ENCODE measurements around the gene PIK3CG.
"Not testable (repeated sequence)": the region's sequence is repeated elsewhere in the genome, so short reads cannot be mapped to it uniquely, and the experiment has no call there.

The PIK3CG gene

DNA sequence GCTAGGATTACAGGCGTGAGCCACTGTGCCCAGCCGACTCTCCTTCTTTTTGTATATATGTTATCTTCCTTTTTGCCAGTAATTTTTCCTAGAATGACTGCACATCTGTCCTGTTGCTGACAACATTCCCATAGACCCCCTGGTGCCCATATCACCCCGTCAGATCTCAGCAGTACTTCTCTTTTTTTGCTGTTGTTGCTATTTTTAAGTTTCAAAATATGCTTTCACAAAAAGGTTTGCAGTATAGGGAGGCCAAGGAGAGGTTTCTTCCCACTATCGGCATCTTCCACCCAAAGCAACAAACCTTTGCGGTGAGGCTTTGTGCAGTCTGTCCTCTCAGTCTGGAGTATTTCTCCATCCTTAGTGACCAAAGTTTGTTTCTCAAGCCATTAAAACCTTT, 23.1 kb downstream of the PIK3CG start:
- DNase-seq = no peak

DNA sequence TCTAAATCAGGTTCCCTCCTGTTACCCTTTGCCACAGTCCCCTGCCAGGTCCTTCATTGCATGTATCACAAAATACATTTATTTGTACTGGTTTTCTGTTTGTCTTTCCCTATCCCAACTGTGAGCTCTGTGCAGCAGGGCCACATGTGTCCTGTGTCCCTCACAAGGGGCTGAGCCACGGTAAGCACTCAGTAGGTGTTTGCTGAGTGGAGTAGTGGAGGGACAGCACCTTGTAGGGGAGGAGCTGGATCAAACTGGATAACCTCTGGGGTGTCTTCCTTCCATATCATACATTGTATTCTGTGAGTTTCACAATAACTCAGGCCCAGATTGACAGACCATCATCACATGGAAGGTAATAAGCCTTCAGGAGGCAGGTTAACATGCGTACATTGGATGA, 25.9 kb downstream of the PIK3CG start:
- DNase-seq = no peak

DNA sequence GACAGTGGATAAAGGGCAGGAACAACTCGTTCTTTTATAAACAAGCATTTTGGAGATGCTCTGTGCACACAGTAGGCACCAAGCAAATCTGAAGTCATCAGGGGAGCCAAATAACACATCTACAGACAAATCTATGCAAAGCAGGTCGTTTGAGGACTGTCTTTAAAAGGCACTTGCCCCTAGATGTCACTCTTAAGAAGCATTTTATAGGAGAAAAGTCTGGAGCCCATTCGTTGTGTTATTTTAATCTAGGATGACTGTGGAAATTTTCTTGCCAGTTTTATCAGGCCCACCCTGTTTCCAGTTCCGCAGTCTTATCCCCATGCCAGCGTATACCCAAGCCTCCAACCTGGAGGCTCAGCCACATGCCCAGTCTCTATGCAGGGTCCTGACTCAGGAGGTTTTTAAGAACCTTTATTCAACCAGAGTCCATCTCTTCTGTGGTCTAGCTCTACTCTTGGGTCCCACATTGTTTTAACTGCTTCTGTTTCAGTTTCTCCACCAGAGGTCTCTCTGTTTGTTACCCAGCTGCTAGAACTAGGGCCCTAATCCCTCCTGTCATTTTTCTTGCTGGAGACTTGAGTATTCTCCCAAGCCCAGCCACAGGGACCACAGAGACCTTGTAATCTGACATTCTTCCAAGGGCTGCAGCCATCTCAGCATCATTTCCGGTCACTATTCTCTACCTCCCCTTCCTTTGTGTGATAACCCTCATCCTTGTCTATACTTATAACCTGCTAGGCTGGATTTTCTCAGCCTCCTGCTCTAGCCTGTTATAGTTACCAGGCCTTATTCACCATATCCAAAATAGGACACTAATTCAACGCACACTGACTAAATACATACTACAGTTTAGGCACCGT, 26.7 kb downstream of the PIK3CG start:
- DNase-seq = no peak

DNA sequence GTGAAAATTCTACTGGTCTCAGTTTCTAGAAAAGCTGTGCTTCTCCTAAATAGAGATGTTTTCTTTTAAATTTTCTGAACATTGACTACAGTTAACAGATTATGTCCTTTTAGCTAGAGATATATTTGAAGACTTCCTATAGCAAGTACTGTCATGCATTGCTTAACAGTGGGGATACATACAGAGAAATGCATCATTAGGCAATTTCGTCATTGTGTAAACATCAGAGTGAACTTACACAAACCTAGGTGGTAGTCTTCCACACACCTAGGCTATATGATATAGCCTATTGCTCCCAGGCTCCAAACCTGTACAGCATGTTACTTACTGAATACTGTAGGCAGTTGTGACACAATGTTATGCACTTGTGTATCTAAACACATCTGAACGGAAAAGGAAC, 28.5 kb downstream of the PIK3CG start:
- no peak for DNase-seq

DNA sequence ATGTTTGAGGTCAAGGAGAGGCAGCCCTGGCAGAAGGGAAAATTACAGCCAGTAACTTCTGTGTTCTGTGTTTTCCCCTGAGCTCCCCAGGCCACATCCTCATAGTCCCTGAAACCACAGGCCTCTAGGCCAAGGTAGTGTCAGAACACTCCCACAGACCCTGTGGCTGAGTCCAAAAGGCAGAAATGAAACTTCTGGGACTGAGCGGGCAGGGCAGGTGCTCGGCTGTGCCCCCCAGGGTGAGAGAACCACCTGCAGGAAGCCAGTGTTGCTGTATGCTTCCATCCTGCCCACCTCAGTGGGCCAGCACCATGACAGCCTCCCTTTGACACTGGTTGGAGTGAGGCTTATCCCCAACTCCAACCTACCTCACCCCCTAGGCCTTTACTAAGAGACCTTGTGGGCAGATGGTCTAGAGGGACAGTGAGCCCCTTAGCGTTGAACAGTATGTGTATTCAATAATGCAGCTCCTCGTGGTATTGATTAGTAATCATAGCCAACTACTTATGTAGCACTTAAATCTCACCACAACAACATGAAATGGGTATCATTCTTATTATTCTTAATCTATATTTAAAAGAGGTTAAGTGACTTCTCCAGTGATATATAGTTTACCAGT, 30.3 kb downstream of the PIK3CG start:
- DNase-seq = no peak

DNA sequence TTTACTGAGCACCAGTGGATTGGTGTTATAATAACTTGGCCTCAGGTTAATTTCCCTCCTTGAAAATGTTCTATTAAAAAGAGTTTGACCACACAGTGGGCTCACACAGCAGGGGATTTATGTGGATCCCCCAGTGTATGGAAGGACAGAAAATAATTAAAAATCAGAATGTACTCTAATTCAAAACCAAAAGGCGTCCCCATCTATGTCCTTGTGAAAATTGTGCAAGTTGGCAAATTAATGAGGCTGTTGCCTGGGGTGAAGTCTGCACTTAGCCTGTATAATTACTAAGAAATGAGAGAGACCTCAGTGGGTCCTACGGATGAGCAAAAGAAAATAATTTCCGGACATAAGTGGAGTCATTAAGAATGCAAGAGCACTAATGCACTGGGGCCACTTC, 31.1 kb downstream of the PIK3CG start:
- no peak for DNase-seq

DNA sequence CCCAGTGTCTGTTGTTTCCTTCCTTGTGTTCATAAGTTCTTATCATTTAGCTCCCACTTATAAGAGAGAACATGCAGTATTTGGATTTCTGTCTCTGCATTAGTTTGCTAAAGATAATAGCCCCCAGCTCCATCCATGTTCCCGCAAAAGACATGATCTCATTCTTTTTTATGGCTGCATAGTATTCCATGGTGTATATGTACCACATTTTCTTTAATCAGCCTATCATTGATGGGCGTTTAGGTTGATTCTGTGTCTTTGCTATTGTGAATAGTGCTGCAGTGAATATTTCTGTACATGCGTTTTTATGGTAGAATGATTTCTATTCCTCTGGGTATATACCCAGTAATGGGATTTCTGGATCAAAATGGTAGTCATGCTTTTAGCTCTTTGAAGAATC, 32.5 kb downstream of the PIK3CG start:
- not testable (repeated sequence) for DNase-seq

DNA sequence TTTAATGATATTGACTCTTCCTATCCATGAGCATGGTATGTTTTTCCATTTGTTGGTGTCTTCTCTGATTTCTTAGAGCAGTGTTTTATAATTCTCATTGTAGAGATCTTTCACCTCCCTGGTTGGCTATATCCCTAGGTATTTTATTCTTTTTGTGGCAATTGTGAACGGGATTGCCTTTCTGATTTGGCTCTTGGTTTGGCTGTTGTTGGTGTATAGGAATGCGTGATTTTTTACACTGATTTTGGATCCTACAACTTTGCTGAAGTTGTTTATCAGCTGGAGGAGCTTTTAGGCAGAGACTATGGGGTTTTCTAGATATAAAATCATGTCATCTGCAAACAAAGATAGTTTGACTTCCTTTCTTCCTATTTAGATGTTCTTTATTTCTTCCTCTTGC, 33.9 kb downstream of the PIK3CG start:
- DNase-seq = not testable (repeated sequence)

DNA sequence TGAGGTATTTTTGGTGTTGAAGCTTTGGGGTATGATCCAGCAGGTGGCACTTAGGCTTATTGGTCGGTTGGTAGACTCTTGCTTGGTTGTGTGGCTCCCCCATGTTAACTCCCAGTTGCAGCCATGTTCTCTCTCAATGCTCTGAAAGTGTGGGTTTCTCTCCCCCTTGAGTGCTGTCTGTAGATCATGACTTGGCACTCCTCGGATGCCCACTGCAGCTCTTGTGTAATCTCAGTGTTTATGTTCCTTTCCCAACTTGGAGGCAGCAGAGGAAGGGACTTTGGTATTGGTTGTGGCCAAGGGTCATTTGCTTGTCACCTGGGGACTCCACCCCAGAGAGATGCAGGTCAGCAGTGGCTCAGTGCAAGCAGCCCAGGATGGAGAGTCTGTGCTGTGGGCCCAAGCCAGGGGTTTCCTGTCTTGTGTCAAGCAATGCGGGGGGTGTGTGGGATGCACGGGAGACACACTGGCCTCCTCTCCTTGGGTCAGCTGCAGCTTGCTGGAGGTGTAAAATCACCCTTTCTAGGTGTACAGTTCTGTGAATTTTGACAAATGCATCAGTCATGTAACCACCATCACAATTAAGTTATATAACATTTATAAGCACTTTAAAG, 36.9 kb downstream of the PIK3CG start:
- DNase-seq = no peak

DNA sequence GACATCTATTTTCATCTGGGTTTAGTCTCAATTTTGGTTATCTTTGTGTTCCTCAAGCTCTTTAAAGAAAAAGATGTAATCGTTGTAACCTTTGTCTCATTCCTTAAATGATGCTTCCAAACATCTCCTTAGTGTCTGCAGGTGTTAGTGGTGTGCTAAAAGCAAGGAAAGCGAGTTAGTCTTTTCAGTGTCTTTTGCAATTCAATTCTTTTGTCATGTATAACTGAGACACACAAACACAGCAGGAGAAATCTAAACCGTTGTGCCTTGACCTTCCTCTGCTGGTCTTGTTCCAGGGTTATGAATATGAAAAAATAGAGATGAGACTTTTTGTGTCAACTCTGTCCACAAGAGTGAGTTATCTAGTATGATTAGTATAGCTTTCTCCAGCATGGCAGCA, 40.7 kb downstream of the PIK3CG start:
- DNase-seq = no peak

DNA sequence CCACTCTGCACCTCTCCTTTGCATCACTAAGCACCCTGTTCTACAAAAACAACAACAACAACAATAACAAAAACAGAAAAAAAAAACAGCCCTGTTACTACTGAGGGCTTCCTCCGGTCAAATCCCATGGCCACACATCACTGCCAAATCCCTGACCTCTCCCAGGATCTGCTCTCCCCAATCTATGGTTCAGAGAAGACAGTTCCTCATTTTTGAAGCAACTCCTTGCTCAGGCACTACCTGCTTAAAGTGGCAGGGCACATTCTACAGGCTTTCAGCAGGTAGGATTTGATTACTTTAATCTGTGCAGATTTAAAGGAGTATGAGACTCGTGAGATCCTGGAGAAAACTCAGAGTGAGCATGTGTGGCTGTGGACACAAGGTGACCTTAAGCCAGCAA, 46.9 kb downstream of the PIK3CG start:
- no peak for DNase-seq

DNA sequence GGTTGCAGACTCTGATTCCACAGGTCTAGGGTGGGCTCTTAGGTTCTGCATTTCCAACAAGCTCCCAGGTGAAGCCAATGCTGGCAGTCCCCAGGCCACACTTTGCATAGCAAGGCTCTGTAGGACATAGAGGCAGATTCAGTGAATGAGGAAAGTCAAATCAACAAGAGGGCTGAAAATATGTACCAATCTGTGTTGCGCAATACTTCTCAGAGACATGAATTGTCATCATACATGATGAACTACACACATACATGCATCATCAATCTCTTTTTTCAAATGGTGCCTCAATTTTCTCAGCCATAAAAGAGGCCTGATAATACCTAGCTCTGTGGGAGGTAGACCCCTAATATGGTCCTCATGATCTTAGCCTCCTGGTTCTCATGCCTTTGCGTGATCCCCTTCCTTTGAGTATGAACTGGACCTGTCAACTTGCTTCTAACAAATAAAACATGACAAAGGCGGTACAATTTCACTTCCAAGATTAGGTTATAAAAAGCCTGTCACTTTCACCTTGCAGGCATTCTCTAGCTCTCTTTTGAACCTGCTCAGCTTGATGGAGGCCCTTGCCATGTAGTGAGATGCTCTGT, 49.0 kb downstream of the PIK3CG start:
- no peak for DNase-seq

DNA sequence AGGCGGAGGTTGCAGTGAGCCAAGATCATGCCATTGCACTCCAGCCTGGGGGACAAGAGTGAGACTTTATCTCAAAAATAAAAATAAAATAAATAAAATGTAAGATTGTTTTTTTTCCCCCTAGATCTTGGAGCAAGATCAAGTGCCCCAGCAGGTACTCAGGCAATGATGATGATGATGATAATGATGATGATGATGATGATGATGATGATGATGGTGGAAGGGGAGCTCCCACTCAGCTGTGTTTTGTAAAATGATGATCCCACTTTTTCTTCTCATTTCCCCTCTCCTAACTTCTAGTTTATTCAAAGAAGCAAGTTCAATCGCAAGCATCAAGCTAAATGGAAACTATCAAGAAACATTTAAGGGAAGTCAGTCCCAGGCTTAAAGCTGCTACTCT, 50.3 kb downstream of the PIK3CG start:
- no peak for DNase-seq

DNA sequence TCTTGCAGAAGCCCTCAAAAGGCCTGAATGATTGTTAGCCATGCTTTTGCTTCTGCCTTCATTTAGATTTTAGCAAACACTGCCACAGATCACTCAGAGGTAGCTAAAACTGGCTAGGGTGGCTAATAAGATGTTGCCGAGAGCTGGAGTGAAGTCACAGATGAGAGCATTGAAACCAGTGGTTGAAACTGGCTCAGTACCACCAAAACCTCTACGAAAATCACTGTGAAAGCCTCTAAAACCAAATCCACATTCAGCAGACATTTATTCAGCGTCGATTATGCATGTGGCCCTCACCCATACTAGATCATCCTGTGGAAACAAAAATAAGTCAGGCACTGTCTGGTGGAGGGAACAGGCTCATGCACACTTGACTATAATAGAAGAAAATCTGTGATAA, 50.8 kb downstream of the PIK3CG start:
- peak in 1 of 2 donors; percentile 18 for DNase-seq

DNA sequence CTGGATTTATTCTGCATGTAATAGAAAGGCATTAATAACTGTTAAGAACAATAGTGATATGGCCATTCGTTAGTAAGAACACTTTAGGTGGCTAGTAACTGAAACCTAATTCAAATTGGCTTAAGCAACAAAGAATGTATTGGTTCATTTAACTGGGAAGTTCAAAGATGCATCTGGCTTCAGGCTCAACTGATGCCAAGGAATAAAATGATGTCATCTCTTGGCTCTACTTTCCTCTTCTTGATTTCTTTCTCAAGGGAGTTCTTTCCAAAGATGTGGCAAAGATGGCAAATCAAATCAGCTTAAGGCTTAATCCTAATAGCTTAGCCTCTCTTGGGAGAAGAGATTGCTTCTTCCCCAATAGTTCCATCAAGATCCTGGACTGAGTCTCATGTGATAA, 51.6 kb downstream of the PIK3CG start:
- no peak for DNase-seq

DNA sequence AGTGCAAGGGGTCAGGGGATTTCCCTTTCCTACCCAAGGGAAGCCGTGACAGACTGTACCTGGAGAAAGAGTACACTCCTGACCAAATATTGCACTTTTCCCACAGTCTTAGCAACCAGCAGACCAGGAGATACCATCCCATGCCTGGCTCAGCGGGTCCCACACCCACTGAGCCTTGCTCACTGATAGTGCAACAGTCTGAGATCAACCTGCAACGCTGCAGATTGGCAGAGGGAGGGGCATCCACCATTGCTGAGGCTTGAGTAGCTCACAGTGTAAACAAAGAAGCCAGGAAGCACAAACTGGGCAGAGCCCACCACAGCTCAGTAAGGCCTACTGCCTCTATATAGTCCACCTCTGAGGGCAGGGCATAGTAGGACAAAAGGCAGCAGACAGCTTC, 53.9 kb downstream of the PIK3CG start:
- no peak for DNase-seq

DNA sequence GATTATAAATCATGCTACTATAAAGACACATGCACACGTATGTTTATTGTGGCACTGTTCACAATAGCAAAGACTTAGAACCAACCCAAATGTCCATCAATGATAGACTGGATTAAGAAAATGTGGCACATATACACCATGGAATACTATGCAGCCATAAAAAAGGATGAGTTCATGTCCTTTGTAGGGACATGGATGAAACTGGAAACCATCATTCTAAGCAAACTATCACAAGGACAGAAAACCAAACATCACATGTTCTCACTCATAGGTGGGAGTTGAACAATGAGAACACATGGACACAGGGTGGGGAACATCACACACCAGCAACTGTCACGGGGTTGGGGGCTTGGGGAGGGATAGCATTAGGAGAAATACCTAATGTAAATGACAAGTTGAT, 59.4 kb downstream of the PIK3CG start:
- not testable (repeated sequence) for DNase-seq

DNA sequence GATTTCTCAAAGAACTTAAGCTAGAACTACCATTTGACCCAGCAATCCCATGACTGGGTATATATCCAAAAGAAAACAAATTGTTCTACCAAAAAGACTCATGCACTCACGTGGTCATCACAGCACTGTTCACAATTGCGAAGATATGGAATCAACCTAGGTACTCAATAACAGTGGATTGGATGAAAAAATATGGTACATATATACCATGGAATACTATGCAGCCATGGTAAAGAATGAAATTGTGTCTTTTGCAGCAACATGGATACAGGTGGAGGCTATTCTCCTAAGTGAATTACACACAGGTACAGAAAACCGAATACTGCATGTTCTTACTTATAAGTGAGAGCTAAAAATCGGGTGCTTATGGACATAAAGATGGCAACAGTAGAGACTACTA, 61.8 kb downstream of the PIK3CG start:
- DNase-seq = no peak

DNA sequence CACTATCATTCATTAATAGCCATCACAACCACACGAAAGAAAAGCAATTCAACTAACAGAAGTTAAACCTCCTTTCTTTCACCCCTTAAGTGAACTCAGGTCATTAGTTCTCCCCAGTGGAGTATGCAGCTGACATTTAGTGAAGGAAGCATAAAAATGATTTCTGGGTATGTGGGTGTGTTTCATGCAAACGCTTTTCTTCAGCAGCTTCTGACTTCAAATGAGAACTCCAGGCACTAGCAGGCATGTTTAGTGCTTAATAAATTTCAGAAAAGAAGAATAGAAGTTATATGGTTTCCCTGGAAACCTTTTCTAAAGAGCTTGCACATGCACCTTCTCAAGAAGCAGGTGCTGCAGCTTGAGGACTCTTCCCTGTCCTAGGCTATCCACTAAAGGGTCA, 62.5 kb downstream of the PIK3CG start:
- DNase-seq = no peak

DNA sequence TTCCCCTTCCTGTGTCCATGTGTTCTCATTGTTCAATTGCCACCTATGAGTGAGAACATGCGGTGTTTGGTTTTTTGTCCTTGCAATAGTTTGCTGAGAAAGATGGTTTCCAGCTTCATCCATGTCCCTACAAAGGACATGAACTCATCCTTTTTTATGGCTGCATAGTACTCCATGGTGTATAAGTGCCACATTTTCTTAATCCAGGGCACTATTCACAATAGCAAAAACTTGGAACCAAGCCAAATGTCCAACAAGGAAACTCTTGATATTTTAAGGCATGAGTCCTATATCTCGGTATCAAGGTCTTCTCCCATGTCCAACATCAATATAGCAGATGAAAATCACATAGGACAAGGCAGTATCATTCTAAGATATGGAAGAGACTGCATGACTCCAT, 64.5 kb downstream of the PIK3CG start:
- not testable (repeated sequence) for DNase-seq

DNA sequence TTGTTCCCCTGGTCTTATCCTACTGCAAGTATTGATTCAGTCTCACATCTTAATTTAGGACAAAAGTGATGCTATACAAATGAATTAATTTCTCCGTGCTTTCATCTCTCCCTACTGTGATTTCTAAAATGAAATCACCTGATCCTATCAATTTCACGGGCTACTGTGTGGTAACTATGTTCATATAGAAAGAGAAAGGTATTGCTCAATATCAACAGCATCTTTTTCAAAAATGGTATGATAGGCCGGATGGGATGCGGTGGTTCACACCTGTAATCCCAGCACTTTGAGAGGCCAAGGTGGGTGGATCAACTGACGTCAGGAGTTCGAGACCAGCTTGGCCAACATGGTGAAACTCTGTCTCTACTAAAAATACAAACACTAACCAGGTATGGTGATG, 71.2 kb downstream of the PIK3CG start:
- DNase-seq = no peak

DNA sequence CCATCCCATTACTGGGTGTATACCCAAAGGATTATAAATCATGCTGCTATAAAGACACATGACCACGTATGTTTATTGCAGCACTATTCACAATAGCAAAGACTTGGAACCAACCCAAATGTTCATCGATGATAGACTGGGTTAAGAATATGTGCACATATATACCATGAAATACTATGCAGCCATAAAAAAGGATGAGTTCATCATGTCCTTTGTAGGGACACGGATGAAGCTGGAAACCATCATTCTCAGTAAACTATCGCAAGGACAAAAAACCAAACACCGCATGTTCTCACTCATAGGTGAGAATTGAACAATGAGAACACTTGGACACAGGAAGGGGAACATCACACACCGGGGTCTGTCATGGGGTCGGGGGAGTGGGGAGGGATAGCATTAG, 73.0 kb downstream of the PIK3CG start:
- DNase-seq = not testable (repeated sequence)

DNA sequence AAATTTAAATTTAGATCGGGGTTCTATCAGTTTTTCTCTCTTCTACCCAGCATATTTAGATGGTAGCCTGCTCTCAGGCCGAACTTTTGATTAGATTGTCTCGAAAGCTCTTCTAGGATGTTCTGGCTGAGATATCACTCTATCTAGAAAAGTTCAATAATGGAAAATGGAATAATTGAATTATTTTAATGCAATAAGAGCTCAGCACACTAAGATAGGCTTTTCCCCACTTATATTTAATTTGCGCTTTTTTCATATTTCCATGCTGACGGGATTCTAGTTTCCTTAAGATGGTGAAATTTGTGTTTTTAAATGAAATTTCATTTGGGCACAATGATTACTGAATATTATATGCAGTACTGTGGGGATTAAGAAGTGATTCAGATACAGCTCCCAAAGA, 73.7 kb downstream of the PIK3CG start:
- DNase-seq = no peak
